ENCODE data around the gene DNAJC4.

GRCh38 chr11:64196626-64197025 is 33.7 kb upstream of the DNAJC4 start:
- TF ChIP-seq CTCF (conservative IDR thresholded peaks at IDR 0.05 in 1 of 2, IDR thresholded peaks at IDR 0.05 in 1 of 2; ENCODE audit: extremely low read depth in 1 of 2, insufficient read depth in 1 of 2, low read depth in 1 of 2, low read length in 2 of 2), result no peak
- TF ChIP-seq EZH2 (IDR thresholded peaks at IDR 0.05; ENCODE audit: borderline replicate concordance, low read length), result no peak

All from mammary epithelial cell (primary cell).